Subcutaneous abdominal adipose tissue (tissue), 5 donors: ENCODE data around the gene TJAP1.

Experiments
- H3K27ac ChIP-seq: one replicate; pipeline ENCODE4 v1.7.0; 2013; ENCODE audit warnings: low read depth, mild to moderate bottlenecking, inconsistent platforms, low read length, moderate library complexity
- H3K27me3 ChIP-seq, 5 donors: one replicate each; pipeline ENCODE4 v1.7.0; 2013; ENCODE audit warnings: low read length in 5 of 5, inconsistent platforms in 1 of 5; ENCODE audit not compliant: control insufficient read depth in 5 of 5, insufficient read depth in 4 of 5
- H3K36me3 ChIP-seq, 5 donors: one replicate each; pipeline ENCODE4 v1.7.0; 2013; ENCODE audit warnings: low read length in 5 of 5; ENCODE audit not compliant: control insufficient read depth in 5 of 5, insufficient read depth in 5 of 5
- H3K4me1 ChIP-seq, 5 donors: one replicate each; pipeline ENCODE4 v1.7.0; 2013; ENCODE audit warnings: low read length in 5 of 5, mild to moderate bottlenecking in 3 of 5, moderate library complexity in 1 of 5; ENCODE audit not compliant: control insufficient read depth in 5 of 5, insufficient read depth in 5 of 5
- H3K4me3 ChIP-seq, 5 donors: one replicate each; pipeline ENCODE4 v1.7.0; 2013; ENCODE audit warnings: low read length in 5 of 5, low read depth in 1 of 5
- H3K9ac ChIP-seq, 5 donors: one replicate each; pipeline ENCODE4 v1.7.0; 2013; ENCODE audit warnings: low read length in 5 of 5, mild to moderate bottlenecking in 4 of 5, moderate library complexity in 3 of 5
- H3K9me3 ChIP-seq, 5 donors: one replicate each; pipeline ENCODE4 v1.7.0; 2013; ENCODE audit warnings: low read length in 5 of 5; ENCODE audit not compliant: control insufficient read depth in 5 of 5
- donor health status: healthy.
- donor health status: healthy.
- donor health status: healthy.
- donor health status: healthy.
- donor health status: healthy.

TJAP1 gene

DNA sequence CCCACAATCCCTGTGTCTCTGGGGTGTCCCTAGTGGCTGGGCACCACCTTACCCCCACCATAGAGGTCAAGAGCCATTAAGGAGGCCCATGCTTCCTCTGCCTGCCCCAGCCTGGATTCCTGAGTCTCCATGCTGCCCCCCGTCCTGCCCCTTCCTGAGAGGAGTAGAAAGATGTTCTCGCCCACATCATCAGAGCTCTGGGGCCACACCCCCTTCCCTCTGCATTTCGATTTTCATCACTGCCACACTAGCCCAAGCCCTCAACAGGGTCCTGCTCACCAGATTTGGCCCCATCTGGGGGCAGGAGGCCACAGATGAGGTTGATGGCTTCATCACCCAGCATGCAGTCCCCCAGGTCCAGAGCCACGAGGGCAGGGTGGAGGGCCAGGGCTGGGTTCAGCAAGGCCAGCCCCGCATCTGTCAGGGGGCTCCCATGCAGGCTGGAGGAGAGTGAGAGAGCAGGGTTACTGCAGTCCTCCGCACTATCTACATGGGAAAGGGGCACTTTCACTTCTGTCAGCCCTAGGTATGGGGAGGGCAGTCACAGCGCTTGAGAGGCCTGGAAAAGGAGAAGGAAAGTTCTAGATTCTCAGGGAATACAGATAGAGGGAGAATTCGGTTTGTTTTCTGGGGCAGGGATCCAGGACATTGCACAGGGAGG is 31.2 kb downstream of the TJAP1 start:
- Histone ChIP-seq H3K27me3 (peaks cover 6 to 24% (median 8%) of the 10 kb centered on the region in 5 donors), H3K9me3 (no peaks in the 10 kb centered on the region), H3K4me3 (no peak overlapping the region), H3K36me3 (peaks cover 0 to 49% (median 48%) of the 10 kb centered on the region in 5 donors), H3K9ac (no peak overlapping the region), H3K27ac (no peak overlapping the region), H3K4me1 (peaks cover 2 to 48% (median 19%) of the 10 kb centered on the region in 5 donors)

DNA sequence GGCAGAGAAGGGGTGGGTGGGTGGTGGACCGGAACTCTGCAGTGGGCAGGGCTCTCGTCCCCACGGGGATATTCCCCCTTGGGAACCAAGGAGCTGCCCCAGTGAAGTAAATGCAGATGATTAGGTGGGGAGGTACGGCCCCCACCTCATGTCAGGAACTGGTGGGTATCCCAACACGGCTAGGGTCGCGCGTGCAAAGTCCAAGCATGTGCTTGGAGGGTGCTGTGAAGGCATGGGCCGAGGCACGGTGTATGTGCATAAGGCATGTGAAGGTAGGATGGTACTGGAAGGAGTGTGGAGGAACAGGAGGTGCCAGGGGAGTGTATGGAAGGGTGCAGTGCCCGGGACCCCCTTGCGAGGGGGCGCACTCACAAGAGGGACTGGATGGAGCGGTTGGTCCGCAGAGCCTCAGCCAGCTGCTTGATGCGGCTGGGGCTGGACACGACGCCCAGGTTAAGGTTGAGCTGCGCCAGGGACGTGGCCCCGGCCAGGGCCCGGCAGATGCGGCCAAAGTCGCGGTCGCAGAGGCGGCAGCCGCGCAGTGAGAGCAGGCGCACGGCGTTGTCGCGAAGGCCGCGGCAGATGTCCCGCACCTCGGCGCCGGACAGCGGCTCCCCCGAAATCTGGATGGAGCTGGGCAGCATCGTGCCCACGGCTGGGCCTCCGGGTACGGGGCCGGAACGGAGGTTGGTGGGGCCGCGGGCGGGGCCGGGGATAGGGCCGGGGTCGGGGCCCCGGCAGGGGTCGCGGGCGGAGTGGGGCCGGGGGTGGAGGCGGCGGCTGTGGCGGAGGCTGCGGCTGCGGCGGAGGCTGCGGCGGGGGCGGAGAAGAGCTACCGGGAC is 32.0 kb downstream of the TJAP1 start:
- Histone ChIP-seq H3K4me3 (peak overlapping the region in 4 of 5 donors; percentile 27 to 73 (median 63)), H3K27ac (no peak overlapping the region), H3K9ac (peak overlapping the region in 2 of 5 donors; percentile 59 to 60), H3K4me1 (peaks cover 2 to 53% (median 21%) of the 10 kb centered on the region in 5 donors), H3K27me3 (peaks cover 6 to 24% (median 8%) of the 10 kb centered on the region in 5 donors), H3K9me3 (no peaks in the 10 kb centered on the region), H3K36me3 (peaks cover 2 to 51% (median 48%) of the 10 kb centered on the region in 5 donors)

DNA sequence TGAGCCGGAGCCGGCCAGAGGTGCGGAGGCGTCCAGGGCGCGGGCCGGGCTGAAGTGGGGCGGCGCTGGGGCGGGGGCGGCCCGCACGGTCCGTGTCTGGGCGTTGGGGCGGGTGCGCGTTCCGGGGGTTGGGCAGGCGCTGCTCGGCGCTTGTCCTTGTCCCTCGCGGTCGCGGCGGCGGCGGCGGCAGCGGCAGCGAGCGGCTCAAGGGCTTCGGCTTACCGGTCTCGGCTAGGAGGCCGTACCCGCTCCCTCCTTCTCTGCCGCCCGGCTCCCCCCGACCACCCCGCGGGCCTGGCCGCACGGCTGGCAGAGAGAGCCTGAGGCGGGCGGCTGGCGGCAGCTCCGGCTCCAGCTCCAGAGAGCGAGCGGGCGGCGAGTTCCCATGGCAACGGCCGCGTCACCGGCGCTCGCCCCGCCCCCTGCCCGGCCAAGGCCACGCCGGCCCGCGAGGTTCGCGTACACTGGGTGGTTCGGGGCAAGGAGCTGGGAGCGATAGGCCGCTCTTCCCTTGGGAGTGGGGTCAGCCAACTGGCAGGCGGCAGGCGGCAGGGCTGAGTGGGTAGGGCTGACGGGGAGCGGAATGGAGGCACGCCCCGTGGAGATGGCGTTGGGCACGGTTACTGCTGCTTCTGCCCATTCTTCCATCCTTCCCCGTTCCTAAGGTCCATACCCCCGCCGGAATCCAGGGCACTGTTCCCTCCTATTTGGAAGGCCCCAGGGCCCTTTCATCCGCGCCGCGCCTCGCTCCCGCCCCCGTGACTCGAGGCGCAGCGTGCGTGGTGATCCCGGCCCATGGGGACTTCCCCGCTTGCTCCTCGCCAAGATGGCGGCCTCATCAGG is 32.8 kb downstream of the TJAP1 start, which contains the start of gene LRRC73:
TSS of gene LRRC73 (minus strand) at position 363 of the 843 bp plus-strand sequence. CDS start 561 bp downstream, outside the sequence.
- Histone ChIP-seq H3K9me3 (no peaks in the 10 kb centered on the region), H3K4me1 (peaks cover 3 to 60% (median 25%) of the 10 kb centered on the region in 5 donors), H3K4me3 (peak within 1 kb of the TSS in 4 of 5 donors; percentile 54 to 73 (median 63)), H3K27me3 (peaks cover 6 to 24% (median 8%) of the 10 kb centered on the region in 5 donors), H3K36me3 (peaks cover 6 to 48% (median 41%) of the 10 kb centered on the region in 5 donors), H3K27ac (peak within 1 kb of the TSS; percentile 62), H3K9ac (peak within 1 kb of the TSS in 4 of 5 donors; percentile 64 to 74 (median 66))

DNA sequence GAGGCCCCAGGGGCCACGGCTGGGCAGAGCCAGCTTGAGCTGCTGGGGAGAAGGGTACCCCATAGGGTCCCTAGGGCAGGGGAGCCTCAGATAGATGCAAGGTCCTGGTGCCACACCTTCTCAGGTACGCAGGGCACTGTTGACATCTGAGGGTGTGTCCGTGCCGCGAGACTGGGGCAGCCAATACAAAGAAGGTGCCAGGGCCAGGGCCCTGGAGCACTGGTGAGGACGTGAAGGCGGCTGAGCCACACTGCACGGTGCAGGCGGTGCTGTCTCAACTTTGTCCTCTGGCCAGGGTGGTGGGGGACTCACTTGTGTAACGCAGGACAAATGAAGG is 33.4 kb downstream of the TJAP1 start:
- peak overlapping the region in 2 of 5 donors; percentile 64 to 68 for H3K9ac ChIP-seq
- H3K27me3 ChIP-seq: peaks cover 6 to 24% (median 8%) of the 10 kb centered on the region in 5 donors
- H3K36me3 ChIP-seq: peaks cover 6 to 45% (median 40%) of the 10 kb centered on the region in 5 donors
- H3K4me1 ChIP-seq: peaks cover 9 to 64% (median 31%) of the 10 kb centered on the region in 5 donors
- H3K4me3 ChIP-seq: peak overlapping the region in 4 of 5 donors; percentile 54 to 73 (median 63)
- H3K27ac ChIP-seq: peak overlapping the region; percentile 62
- H3K9me3 ChIP-seq: no peaks in the 10 kb centered on the region

DNA sequence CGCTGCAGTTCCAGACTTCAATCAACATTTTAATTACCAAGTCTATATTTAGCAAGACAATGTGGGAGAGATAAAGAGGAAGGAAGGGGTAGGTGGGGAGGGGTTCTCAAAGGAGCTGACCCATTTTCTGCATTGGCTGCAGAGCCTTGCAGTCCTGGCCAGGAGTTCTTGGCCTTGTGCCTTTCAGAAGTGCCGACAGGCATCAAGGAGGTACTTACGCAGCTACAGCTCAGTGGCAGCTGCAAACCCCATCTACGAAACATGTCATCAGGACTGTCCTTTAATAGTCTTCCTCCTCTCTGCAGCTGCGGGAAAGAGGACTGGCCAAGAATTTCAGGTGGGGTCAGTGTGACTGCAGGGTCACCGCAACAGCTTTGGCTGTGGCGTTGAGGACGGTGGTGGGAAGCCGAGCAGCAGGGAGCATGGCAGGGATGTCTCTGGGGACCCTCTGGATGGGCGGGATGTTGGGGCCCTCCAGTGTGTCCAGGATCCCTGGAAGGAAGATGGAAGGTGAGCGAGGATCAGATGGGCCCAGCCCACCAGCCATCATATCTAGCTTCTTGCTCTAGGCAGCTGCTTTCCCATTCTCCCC is 34.5 kb downstream of the TJAP1 start:
- Histone ChIP-seq H3K9ac (peak overlapping the region in 1 of 5 donors; percentile 7), H3K27ac (no peak overlapping the region), H3K27me3 (peaks cover 6 to 23% (median 7%) of the 10 kb centered on the region in 5 donors), H3K9me3 (no peaks in the 10 kb centered on the region), H3K4me1 (peaks cover 12 to 61% (median 33%) of the 10 kb centered on the region in 5 donors), H3K4me3 (no peak overlapping the region), H3K36me3 (peaks cover 6 to 44% (median 39%) of the 10 kb centered on the region in 5 donors)

DNA sequence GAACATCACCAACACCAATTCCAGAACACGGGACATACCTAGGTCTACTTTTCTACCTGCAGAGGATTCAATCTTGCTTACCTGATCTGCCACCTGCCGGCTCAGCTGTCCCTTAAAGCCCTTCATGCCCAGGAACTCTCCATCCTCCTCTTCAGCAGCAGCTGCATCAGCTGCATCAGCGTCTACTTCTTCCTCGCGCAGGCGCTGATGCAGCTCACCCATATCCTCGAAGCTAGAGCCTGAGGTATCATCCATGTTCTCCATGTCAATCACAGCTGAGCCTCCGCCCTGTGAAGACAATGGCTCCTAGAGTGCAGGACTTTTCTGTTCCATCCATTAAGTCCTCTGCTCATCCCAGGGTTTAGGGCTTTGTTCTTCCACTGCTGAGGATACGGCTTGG is 38.4 kb downstream of the TJAP1 start:
- no peaks in the 10 kb centered on the region for H3K27me3 ChIP-seq
- peak overlapping the region; percentile 69 to 98 (median 93) for H3K9ac ChIP-seq
- H3K4me3 ChIP-seq: peak overlapping the region; percentile 94 to 100 (median 99)
- peaks cover 15 to 59% (median 34%) of the 10 kb centered on the region in 5 donors for H3K4me1 ChIP-seq
- H3K36me3 ChIP-seq: peaks cover 11 to 61% (median 55%) of the 10 kb centered on the region in 5 donors
- H3K9me3 ChIP-seq: no peaks in the 10 kb centered on the region
- peak overlapping the region; percentile 87 for H3K27ac ChIP-seq

DNA sequence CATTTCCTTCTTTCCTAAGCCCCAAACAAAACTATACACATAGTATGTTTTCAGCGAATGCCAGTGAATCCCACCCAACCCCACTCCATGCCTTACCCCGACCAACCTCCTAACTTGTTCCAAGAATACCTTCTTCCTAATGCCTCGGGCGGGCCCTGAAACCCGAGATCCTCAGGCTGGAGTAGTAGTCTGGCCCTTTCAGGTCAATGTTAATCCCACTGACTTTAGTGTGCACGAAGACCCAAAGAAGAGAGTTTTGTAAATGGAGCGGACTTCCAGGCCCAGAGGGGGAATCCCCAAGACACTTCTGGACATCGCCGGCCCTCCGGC is 39.0 kb downstream of the TJAP1 start:
- H3K36me3 ChIP-seq: peaks cover 11 to 62% (median 55%) of the 10 kb centered on the region in 5 donors
- H3K4me1 ChIP-seq: peaks cover 15 to 56% (median 32%) of the 10 kb centered on the region in 5 donors
- H3K9me3 ChIP-seq: no peaks in the 10 kb centered on the region
- H3K4me3 ChIP-seq: peak overlapping the region; percentile 94 to 100 (median 99)
- no peaks in the 10 kb centered on the region for H3K27me3 ChIP-seq
- H3K9ac ChIP-seq: peak overlapping the region; percentile 69 to 98 (median 93)
- peak overlapping the region; percentile 87 for H3K27ac ChIP-seq

DNA sequence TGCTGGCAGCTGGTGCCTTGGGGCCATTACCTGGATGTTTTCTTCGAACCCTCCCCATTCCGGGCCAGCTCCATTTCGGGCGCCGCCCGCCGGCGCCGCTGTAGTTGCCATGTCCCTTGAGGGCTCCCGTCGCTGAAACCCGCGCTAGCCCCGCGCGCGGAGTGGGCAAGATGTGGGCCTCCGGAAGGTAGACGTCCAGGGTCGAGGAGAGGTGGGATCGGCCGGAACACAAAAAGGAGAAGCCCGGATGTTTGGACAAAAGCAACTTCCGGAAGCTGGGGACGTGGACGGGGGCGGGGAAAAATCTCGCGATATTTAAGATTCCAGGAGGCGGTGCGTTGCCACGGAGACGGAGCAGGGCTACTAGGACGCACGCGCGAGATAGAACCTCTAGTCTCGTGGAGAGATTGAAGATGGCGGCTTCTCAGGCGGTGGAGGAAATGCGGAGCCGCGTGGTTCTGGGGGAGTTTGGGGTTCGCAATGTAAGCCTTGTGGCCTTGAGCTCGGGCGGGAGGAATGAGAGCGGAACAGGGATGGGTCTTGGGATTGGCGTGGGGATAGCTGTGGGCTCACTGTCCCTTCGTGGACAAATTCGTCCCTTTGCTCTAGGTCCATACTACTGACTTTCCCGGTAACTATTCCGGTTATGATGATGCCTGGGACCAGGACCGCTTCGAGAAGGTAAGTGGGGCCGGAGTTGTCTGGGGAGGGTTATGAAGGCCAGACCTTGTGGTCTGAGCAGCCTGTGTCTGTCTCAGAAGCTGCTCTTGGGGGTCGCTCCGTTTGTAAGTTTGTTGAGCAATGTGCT is 39.5 kb downstream of the TJAP1 start, which contains the start of the genes POLR1C and YIPF3:
TSS of gene POLR1C (plus strand) at position 393 of the 808 bp plus-strand sequence. CDS start at position 414, 21 bp downstream.
TSS of gene YIPF3 (minus strand) at position 230 of the 808 bp plus-strand sequence. CDS start at position 111, 119 bp downstream.
- H3K9ac ChIP-seq: peak within 1 kb of the TSS; percentile 93 to 98 (median 94)
- no peaks in the 10 kb centered on the region for H3K9me3 ChIP-seq
- H3K4me1 ChIP-seq: peaks cover 15 to 51% (median 32%) of the 10 kb centered on the region in 5 donors
- H3K27me3 ChIP-seq: no peaks in the 10 kb centered on the region
- H3K27ac ChIP-seq: peak within 1 kb of the TSS; percentile 87
- peak within 1 kb of the TSS; percentile 94 to 100 (median 99) for H3K4me3 ChIP-seq
- peaks cover 11 to 62% (median 55%) of the 10 kb centered on the region in 5 donors for H3K36me3 ChIP-seq
